Measurements from ENCODE around the gene SNX12.

SNX12 gene

DNA sequence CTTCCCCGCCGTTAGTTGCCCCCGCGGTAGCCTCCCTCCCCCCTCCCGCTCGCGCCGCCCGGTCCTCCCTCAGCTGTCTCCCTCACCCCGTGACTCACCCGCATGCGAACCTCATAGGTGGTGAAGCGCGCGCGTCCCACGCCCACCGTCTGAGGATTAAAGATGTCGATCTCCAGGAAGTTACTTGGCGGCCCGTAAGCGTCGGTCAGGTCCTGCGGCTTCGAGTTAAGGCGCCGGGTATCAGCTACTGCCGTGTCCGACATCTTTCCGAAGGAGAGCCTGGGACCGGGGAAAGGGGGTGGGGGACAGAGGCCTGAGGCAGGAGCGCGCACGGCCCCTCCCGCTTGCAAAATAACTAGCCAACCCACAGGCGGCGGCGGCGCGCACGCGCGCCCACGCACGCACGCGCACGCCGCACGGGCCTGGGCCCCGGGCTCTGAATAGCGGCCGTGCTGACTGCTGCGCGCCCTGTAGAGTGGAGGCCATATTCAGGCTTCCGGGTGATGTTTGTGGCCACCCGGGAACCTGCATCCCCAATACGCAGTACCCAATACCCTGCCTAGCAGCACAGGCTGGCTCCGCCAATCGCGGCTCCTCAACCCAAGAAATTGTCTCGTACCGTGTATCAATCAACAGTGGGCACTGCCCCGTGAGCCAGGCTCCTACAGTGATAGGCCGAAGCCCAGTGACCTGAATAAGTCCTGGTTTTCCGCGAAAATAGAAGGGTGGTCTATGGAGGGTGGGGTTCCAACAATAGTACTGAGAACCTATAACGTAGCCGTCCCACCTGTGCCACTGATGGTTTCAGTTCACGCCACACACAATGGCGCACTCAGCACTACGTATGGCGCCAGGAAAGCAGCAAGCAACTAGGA, at the start of gene SNX12:
Gene SNX12 (minus strand): TSS at position 291 of the 875 bp plus-strand sequence. CDS start 28 bp downstream, at position 263.
- DNase-seq: peak; percentile 90

DNA sequence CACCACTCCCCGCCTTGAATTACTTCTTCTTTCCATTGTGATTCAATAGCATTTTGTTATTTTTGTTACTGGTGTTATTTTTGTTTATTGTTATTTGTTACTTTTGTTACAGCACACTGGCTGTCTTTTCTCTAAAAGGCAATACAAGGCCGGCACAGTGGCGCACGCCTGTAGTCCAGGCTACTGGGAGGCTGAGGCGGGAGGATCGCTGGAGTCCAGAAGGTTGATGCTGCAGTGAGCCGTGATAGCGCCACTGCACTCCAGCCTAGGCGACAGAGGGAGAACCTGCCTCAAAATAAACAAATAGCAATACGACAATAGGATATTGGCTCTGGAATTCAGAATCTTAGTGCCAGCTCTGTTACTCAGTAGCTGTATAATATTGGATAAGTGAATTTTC, 49.2 kb upstream of the SNX12 start:
- no peak for DNase-seq

DNA sequence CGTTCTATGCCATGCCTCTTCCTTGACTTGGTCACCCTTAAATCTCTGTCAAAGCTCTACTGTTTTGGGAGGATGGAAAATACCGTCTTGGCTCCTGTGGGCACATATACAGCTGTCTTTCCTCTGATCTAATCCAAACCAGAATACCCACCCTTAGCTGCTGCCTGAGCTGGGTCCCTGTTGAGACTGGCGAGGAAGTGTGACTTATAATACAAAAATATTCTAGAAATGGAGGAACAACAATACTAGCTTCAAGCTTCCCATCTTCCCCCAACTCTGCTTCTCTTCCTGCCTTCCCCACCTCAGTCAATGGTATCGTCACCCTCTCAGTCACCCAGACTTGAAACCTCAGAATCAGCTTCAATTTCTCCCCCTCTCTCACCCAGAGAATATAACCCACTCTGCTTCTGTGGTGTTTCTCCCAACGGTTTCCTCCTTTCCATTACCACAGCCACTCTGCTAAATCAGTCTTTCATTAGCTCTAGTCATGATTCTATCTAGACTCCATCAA, 43.8 kb upstream of the SNX12 start:
- no peak for DNase-seq

DNA sequence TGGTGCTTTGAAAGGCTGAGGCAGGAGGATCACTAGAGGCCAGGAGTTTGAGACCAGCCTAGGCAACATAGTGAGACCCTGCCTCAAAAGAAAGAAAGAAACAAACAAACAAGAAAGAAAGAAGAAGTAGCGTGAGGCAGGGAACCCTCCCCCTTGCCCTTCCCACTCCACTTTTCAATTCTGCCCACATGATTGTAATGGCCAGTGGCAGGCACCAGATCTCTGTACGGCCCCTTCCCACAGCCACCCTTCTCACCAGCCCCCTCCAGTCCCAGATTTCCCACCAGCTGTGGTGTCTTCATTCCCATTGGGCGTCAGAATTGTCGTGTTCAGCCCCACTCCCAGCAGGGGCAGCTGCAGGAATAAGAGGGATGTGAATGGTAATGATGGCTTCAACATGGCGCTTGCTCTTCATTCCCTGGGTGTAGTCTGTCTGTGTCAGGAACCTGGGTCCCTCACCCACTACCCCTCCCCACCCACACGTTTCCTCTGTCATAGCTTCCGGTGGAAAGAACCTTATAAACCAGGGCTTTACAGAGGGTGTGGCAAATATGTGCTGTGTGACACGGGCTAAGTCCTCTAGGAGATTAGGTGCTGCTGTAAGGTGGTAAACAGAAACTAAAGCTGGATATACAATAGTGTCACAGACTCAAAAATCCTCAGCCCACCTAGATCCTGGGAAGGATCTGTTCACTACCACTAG, 43.2 kb upstream of the SNX12 start, which contains the start of gene IL2RG:
Gene IL2RG (minus strand): TSS at position 437 of the 703 bp plus-strand sequence. CDS start 38 bp downstream, at position 399.
- no peak for DNase-seq

DNA sequence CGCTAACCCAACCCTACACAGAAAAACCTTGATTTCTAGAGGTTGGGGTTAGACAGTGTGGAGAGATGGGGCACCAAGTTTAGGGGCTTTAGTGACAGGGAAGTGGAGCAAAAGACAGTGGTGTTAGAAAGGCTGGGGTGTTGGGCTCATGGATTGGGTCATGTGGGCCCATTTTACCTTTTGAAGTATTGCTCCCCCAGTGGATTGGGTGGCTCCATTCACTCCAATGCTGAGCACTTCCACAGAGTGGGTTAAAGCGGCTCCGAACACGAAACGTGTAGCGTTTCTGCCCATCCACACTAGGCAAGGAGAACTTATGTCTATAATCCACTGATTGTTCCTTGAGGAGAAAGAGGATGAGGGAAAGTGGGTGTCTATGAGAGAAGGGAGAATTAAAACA, 40.9 kb upstream of the SNX12 start:
- DNase-seq: no peak

DNA sequence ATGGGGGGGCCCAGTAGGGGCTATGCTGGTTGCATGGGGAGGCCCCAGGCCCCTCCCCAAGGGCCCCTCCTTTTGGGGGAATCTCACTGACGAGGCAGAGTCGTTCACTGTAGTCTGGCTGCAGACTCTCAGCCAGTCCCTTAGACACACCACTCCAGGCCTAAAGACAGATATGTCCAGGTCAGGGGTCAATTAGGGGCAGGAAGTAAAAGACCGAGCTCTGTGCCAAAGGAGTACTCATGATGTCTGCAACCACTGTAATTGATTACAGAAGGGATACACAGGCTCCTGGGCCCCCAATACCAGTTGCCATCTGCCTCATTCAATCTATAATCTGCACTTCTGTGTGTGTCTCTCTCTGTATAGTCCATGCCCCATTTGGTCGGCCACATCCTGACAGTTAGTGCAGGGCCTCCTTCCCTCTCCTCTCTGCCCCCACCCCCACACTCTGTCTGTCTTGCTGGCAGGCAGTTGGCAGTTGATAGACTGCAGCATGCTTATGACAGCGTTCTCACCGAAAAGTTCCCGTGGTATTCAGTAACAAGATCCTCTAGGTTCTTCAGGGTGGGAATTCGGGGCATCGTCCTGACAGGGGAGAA, 39.7 kb upstream of the SNX12 start:
- no peak for DNase-seq

DNA sequence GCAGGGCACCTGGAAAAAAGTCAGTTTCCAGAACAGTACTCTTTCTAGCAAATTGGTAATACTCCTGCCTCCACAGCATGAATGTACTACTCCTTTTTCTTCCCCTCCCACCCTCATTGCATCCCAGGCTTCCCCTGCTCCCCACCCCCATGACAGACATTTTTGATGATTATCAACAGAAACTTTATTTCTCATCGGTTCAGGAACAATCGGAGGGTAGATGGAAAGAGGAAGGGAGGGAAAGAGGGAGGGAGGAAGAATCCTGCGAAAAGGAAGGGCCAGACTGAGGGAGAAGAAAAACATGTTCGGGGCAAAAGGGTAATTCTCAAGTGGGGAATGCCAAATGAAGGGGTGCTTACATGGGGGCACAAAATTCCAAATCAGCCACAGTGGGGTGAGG, 39.1 kb upstream of the SNX12 start:
- DNase-seq: no peak

DNA sequence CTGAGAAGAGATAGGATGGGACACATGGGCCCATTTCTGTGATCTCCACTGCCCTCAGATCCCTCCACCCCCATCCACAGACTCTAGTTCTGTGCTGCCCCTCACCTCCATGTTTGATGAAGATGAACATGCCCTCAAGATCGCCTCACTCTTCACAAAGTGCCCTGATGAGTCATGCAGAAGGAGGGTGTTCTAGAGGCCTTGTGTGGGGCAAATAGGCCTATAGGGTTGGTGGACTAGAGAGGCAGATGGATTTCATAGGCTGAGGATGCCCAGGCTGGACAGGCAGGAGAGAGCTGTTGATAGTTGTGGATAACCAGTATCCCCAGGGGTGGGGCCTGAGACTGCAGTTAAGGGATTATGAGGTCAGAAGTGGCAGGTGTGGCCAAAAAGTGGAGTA, 38.3 kb upstream of the SNX12 start, which contains the start of gene CXorf65:
Gene CXorf65 (minus strand): TSS at position 314 of the 400 bp plus-strand sequence. CDS start 184 bp downstream, at position 130.
- DNase-seq: no peak

DNA sequence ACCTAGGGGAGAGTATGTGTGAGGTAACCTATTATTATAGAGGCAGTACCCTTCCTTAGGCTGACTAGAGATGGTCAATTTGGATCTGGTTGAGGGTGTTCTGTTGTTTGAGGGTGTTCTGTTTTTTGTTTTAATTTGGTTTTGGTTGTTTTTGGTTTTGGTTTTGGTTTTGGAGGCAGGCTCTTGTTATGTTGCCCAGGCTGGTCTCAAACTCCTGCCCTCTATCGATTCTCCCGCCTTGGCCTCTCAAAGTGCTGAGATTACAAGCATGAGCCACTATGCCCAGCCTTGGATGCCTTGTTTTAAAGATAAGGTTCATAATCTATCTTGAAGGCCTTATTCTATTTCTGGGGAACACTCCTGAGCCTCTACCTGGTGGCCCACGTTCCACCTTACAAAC, 37.5 kb upstream of the SNX12 start:
- no peak for DNase-seq

DNA sequence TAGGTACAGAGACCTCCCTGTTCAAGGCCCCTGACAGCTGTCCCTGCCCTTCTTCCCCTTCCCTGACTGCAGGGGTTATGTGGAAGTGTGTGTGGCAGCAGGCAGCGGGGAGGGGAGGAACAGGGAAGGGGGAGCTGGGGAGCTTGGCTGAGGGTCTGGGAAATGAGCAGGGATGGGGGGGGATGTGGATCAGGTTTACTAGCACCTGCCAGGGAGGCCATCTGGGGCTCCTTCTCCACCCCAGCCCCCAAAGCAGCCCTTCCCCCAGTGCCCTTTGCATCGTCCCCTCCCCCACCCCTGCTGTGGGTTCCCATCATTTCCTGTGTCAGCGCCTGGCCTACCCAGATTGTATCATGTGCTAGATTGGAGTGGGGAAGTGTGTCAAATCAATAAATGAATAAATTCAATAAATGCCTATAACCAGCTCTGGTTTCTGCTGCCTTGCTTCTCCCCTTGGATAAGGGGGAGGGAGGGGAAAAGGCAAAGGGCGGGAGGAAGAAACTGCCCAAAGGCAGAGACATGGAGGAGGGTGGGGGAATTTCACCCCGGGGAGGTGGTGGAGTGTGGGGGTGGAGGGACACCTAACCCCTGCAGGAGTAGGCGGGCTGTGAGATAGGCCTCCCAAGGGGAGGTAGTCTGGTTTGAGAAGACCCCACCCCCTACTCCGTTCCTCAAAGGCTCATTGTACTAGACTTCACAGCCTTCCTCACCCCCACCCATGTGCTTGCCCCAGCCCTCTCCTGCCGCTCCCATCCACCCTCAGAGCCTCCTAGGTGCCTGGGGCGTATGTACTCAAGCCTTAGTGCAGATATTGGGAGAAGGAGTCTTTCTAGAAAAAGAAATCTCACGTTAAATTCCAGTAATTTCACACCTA, 35.2 kb upstream of the SNX12 start:
- no peak for DNase-seq

DNA sequence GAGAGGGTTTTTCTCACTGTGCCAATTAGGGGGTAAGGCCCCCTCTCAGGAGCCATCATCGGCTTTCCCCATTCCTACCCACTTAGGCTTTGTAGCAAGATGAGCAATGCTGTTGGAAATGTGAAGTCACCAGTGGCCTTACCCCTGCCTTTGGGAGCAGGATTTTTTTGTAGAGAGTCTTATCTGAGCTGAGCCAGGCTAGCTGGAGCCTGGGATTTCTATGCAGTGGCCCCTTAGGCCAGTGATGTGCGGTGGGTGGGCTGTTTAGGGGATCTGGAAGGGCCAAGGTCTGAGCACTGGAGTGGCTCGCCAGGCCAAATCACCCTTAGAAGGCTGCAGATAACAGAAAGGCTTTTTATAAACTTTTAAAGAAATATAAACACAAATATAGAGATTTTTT, 34.2 kb upstream of the SNX12 start:
- no peak for DNase-seq

DNA sequence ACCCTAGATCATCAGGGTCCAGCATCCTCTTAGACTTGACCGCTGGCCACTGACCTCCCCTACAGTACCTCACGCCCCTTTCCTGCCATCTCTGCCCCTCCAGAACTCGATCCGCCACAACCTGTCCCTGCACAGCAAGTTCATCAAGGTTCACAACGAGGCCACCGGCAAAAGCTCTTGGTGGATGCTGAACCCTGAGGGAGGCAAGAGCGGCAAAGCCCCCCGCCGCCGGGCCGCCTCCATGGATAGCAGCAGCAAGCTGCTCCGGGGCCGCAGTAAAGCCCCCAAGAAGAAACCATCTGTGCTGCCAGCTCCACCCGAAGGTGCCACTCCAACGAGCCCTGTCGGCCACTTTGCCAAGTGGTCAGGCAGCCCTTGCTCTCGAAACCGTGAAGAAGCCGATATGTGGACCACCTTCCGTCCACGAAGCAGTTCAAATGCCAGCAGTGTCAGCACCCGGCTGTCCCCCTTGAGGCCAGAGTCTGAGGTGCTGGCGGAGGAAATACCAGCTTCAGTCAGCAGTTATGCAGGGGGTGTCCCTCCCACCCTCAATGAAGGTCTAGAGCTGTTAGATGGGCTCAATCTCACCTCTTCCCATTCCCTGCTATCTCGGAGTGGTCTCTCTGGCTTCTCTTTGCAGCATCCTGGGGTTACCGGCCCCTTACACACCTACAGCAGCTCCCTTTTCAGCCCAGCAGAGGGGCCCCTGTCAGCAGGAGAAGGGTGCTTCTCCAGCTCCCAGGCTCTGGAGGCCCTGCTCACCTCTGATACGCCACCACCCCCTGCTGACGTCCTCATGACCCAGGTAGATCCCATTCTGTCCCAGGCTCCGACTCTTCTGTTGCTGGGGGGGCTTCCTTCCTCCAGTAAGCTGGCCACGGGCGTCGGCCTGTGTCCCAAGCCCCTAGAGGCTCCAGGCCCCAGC, 32.7 kb upstream of the SNX12 start:
- DNase-seq: no peak

DNA sequence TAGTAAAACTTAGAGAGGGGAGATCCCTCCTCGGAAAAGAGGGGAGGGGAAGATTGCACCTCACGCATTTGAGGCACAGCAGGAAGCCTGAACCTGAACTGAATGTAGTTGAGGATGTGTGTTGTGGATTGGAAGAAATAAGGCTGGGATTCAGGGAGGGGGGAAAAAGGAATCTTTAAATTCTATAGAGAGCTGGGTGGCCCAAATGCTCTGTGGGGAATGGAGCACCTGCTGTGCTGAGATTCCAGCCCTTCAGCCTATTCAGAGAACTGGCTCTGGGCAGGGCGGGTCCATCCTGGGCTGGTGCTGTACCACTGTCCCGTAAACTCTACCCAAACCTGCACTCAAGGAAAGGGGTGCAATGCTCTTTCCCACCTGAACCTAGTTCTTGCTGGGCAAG, 31.6 kb upstream of the SNX12 start:
- no peak for DNase-seq

DNA sequence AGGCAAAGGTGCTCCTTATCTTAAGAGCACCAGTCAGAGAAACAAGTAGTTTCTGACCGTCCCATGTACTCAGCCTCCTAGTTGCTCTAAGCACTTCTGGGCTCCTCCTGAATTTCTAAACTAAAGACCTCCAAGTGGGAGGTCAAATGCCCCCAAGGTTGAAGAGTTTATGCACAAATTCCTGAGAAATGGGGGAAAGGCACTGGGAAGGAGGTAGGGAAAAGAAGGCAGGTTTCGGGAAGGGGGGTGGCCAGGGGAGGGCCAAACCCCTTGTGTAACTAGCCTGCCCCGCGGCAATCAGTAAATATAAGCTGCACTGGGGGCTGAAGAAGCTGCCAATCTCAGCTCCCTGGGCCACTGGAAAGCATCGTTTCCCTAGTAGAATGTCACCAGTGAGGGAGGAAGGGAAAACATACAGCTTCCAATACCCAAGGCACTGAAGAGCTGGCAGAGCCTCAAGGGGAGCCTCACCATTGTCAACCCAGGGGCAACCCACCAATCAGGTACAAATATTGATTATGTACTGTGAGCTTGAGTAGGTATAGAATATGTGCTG, 30.9 kb upstream of the SNX12 start:
- DNase-seq: no peak

DNA sequence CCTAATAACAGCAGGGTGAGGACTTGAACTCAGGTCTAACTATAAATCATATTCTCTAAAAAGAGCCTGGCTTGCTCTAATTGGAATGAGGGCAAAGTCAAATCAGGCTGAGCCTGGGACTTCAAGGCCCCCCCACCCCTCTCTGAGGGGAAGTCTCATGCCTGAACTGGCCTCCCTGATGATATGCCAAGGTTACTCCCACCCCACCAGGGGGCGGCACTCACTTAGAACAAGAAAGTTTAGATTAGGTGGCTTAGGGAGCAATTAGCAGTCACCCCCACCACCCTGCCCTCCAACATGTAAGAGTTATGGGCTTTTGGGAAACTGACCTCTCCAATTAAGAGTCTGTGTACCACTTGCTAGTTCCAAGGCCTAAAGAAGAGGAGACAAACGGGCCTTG, 30.2 kb upstream of the SNX12 start:
- no peak for DNase-seq

DNA sequence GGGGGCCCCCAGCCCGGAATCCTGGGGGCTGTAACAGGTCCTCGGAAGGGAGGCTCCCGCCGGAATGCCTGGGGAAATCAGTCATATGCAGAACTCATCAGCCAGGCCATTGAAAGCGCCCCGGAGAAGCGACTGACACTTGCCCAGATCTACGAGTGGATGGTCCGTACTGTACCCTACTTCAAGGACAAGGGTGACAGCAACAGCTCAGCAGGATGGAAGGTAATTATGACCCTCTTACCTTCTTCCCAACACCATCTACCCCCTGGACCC, 28.6 kb upstream of the SNX12 start:
- DNase-seq: no peak

DNA sequence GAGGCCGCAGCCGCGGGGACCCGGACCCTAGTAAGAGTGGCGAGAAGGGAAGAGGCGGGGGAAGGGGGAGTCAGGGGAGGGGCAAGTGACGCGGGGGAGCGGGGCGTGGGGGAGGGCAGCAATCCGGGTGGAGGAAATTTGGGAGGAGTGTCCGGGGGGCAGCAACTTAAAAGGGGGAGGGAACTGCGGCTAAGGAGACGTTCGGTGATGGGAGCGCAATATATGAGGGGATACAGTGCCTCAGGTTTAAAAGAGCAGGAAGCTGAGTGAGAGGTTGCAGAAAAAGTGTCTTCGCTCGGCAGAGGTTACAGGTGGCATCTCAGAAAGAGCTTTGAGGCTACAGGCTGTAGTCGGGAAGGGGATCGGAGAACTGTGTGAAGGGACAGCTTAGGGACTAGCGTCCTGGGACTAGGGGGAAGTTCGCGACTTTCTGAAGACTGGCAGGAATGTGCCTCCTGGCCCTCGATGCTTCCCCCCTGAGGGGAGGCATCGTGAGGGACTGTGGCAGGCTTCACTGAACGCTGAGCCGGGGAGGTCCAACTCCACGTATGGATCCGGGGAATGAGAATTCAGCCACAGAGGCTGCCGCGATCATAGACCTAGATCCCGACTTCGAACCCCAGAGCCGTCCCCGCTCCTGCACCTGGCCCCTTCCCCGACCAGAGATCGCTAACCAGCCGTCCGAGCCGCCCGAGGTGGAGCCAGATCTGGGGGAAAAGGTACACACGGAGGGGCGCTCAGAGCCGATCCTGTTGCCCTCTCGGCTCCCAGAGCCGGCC, 28.0 kb upstream of the SNX12 start:
- DNase-seq: peak; percentile 21

DNA sequence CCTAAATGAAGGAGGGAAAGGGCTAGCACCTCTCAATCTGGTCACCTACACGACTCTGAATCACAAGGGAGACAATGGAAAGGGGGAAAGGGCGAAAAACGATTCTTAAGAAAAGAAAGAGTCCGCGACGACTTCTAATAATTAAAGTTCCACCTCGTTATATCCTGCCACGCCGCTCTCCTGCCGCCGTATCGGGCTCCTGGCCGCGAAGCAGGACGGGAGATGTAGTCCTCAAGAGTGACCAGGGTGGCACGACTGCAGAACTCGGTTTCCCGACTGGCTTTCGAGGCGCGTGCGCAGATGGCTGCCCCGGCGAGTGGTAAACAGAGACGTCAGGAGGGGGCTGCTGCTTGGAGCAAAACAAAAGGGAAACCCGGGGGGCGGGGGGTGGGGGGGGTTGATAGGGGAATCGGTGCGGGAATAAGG, 27.4 kb upstream of the SNX12 start, which contains the start of gene FOXO4:
Gene FOXO4 (plus strand): TSS at position 297 of the 426 bp plus-strand sequence. CDS start 678 bp downstream, outside the sequence.
- peak; percentile 60 for DNase-seq

DNA sequence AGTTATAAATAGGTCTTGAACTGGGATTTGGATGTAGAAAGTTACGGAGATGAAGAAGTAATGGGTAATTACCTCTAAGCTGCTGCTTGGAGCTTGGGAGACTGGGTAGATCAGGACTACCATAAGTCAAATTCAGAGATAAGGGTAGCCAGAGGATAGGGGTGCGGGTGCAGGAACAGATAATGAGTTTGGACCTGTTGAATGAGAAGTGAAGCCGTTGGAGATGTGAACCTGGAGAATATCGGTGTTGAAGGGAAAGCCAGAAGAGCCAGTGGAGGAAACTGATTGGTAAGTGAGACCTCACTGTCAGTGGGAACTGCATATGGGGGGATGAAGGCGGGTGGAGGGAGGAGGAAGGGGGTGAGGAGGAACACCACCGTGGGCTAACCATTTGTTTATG, 26.9 kb upstream of the SNX12 start:
- no peak for DNase-seq

DNA sequence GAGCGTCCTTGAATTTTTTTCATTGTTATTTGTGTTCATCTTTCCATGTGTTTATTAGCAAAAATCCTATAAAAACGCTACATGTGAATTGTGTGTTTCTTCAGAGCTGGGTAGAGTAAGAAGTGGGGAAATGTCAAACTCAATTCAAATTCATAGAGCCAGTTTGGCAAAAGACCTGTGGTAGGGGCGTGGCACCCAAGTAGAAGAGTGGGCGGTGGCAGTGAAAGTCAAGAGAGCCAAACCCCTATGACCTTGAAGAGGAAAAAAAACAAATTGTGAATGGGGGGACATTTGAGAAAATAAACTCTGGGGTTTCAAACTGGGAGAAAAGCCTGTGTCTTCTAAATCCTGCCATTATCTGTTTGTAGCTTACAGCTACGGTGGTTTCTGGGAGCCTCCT, 23.1 kb upstream of the SNX12 start:
- DNase-seq: no peak
